ENCODE data around the gene CDC25A. TPM values are rescaled to one million over a fixed set of nuclear protein-coding genes. Genes with fewer than 3 reads are reported as not detected.

Gene CDC25A
- total RNA-seq, 1 donor from 2014 or later = 1.8 TPM

DNA sequence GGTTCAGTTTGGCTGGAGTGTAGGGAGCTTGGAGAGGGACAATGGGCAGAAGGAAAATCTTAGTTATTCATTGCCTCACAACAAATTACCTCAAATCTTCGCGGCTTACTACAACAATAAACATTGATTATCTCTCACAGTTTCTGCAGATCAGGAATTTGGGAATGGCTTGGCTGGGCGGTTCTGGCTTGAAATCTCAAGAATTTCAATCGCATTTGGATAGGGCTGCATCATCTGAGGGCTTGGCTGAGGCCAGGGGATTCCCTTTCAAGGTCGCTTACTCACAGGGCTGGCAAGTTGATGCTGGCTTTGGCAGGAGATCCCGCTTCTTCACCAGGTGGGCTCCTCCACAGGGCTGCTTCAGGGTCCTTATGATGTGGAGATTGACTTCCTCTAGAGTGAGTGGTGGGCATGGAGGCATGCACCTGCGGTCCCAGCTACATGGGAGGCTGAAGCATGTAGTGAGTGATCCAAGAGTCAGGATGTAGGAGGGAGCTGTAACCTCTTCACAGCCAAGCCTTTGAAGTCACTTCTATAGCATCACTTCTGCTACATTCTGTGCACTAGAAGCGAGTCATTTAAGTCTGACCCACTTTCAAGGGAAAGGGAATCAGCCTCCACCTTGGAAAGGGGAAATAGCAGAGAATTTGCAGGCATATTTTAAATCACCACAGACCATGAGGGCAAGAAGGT, 63.1 kb downstream of the CDC25A start:
- no peak for DNase-seq
- POLR2A ChIA-PET = no interaction called here
- Mint-ChIP-seq H3K27ac (no peak overlapping the region), H3K27me3 (no peaks in the 10 kb centered on the region), H3K4me3 (no peak overlapping the region), H3K9me3 (no peaks in the 10 kb centered on the region), H3K36me3 (ENCODE audit: low read depth) (no peaks in the 10 kb centered on the region), H3K4me1 (peaks cover 3% of the 10 kb centered on the region)
- intact Hi-C loops (cut with micrococcal nuclease) = no loop called here
- no peak for ATAC-seq (ENCODE audit: low read depth)
- TF ChIP-seq, protein P1, sequence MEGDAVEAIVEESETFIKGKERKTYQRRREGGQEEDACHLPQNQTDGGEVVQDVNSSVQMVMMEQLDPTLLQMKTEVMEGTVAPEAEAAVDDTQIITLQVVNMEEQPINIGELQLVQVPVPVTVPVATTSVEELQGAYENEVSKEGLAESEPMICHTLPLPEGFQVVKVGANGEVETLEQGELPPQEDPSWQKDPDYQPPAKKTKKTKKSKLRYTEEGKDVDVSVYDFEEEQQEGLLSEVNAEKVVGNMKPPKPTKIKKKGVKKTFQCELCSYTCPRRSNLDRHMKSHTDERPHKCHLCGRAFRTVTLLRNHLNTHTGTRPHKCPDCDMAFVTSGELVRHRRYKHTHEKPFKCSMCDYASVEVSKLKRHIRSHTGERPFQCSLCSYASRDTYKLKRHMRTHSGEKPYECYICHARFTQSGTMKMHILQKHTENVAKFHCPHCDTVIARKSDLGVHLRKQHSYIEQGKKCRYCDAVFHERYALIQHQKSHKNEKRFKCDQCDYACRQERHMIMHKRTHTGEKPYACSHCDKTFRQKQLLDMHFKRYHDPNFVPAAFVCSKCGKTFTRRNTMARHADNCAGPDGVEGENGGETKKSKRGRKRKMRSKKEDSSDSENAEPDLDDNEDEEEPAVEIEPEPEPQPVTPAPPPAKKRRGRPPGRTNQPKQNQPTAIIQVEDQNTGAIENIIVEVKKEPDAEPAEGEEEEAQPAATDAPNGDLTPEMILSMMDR (IDR thresholded peaks at IDR 0.05) = no peak
- CTCF ChIA-PET = no interaction called here

DNA sequence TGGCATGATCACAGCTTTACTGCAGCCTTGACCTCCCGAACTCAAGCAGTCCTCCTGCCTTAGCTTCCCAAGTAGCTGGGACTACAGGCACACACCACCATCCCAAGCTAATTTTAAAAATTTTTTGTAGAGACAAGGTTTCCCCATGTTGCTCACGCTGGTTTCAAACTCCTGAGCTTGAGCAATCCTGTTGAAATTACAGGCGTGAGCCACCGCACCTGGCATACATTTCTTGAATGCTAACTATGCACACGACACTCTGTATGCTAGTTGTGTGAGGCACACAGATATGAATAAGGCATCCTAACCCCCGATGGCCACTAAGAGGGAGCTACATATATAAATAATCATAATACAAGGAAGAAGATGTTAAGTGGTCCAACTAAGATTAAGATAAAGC, 64.9 kb downstream of the CDC25A start:
- no peak overlapping the region for H3K27ac Mint-ChIP-seq
- POLR2A ChIA-PET = interaction anchor here (0.6 kb wide), 1 partner anchor 298 kb away, joined by 3 read pairs; no protein-coding TSS in a partner anchor
- intact Hi-C loops (cut with micrococcal nuclease) = no loop called here
- no peak overlapping the region for H3K4me3 Mint-ChIP-seq
- TF ChIP-seq, protein P1 (IDR thresholded peaks at IDR 0.05) = no peak
- H3K9me3 Mint-ChIP-seq = no peaks in the 10 kb centered on the region
- CTCF ChIA-PET = no interaction called here
- H3K4me1 Mint-ChIP-seq = peaks cover 3% of the 10 kb centered on the region
- ATAC-seq (ENCODE audit: low read depth) (no peak), DNase-seq (no peak)
- H3K36me3 Mint-ChIP-seq (ENCODE audit: low read depth) = no peaks in the 10 kb centered on the region
- no peaks in the 10 kb centered on the region for H3K27me3 Mint-ChIP-seq

DNA sequence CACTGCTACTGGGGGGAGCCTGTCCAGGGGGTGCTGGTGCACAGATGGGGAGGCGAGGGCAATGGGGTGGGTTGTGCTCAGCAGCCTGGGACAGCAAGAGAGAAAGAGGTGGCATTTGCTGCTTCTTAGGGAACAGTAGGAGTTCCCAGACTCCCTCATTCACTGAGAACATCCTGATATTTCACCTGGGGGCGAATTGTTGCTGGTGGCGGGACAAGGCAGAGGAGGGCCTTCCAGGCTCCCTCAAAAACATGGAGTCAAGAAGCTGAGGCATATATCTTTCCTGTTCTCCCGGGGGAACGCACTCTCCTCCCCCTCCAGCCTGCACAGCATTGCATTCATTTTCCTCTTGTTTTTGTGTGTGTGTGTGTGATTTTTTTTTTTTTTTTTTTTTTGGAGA, 65.7 kb downstream of the CDC25A start:
- POLR2A ChIA-PET = interaction anchor here (0.6 kb wide), 1 partner anchor 297 kb away, joined by 3 read pairs; no protein-coding TSS in a partner anchor
- peaks cover 3% of the 10 kb centered on the region for H3K4me1 Mint-ChIP-seq
- intact Hi-C loops (cut with micrococcal nuclease) = no loop called here
- H3K36me3 Mint-ChIP-seq (ENCODE audit: low read depth) = no peaks in the 10 kb centered on the region
- no peaks in the 10 kb centered on the region for H3K9me3 Mint-ChIP-seq
- no peak overlapping the region for H3K27ac Mint-ChIP-seq
- DNase-seq (no peak), ATAC-seq (ENCODE audit: low read depth) (no peak)
- TF ChIP-seq, protein P1 (IDR thresholded peaks at IDR 0.05) = no peak
- H3K4me3 Mint-ChIP-seq = no peak overlapping the region
- CTCF ChIA-PET = no interaction called here
- H3K27me3 Mint-ChIP-seq = no peaks in the 10 kb centered on the region

DNA sequence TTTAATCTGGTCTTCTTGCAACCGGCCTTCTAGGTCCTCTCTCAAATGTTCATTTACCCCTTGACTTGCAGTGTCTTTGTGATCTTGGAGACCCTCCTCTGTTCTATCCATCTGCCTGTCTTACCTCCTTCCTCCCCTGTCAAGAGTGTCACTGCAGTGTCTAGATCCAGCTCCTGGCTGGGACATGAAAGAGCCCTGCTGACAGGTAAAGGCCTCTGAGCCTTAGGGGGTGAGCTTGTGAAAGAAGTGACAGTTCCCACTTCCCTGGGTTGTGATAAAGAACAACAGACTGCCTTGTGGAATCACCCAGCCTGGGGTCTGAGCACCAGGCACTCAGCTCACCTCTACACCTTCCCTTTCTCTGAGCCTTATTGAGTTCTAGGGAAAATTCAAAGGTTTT, 68.0 kb downstream of the CDC25A start:
- Mint-ChIP-seq H3K4me1 (no peaks in the 10 kb centered on the region), H3K27me3 (no peaks in the 10 kb centered on the region), H3K27ac (no peak overlapping the region), H3K36me3 (ENCODE audit: low read depth) (no peaks in the 10 kb centered on the region), H3K9me3 (no peaks in the 10 kb centered on the region), H3K4me3 (no peak overlapping the region)
- ATAC-seq (ENCODE audit: low read depth) (no peak), DNase-seq (no peak)
- ChIA-PET CTCF (no interaction called here), POLR2A (no interaction called here)
- intact Hi-C loops (cut with micrococcal nuclease) = no loop called here
- TF ChIP-seq, protein P1 (IDR thresholded peaks at IDR 0.05) = no peak

DNA sequence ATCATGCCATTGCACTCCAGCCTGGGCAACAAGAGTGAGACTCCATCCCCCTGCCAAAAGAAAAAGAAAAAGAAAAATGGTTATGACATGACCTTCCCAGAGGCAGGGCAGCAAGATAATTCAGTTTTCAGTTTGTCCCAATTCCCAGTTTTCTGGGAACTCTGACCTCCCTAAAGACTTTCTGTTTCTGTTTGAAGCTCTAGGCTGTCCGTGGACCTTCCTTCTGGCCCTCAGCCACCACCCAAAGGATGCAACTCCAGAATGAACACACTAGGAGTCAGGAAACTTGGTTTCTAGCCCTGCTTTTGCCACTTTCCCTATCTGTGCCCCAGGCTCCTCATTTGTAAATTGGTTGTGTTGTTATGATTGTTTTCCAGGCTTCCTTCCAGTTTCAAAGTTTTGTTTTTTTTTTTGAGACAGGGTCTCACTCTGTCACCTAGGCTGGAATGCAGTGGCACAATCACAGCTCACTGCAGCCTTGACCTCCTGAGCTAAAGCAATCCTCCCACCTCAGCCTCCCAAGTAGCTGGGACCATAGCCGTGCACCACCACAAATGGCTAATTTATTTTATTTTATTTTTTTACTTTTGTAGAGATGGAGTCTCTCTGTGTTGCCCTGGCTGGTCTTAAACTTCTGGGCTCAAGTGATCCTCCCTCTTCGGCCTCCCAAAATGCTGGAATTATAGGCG, 68.6 kb downstream of the CDC25A start:
- ATAC-seq (ENCODE audit: low read depth) (no peak), DNase-seq (no peak)
- ChIA-PET POLR2A (no interaction called here), CTCF (no interaction called here)
- Mint-ChIP-seq H3K36me3 (ENCODE audit: low read depth) (no peaks in the 10 kb centered on the region), H3K27me3 (no peaks in the 10 kb centered on the region), H3K9me3 (no peaks in the 10 kb centered on the region), H3K4me3 (no peak overlapping the region), H3K4me1 (peaks cover 2% of the 10 kb centered on the region), H3K27ac (no peak overlapping the region)
- TF ChIP-seq, protein P1 (IDR thresholded peaks at IDR 0.05) = no peak
- intact Hi-C loops (cut with micrococcal nuclease) = no loop called here

Measured in activated B cell treated with CpG ODN at 0.5 μM for 24 hours (primary cell).